Stimulated activated naive CD8-positive, alpha-beta T cell treated with anti-CD3 and anti-CD28 coated beads, Interleukin-15, Interleukin-2, amounts not matched to agents 100 ng/mL and 50 ng/mL, for 24 hours (primary cell): Measurements from ENCODE around the gene MAPK11.

Experiments
- H3K27ac Mint-ChIP-seq: one replicate; pipeline ENCODE4 v1.8.0; 2021; ENCODE audit warnings: mild to moderate bottlenecking, mixed read lengths
- H3K27me3 Mint-ChIP-seq: one replicate; pipeline ENCODE4 v1.8.0; 2021; ENCODE audit warnings: mixed read lengths
- H3K36me3 Mint-ChIP-seq: one replicate; pipeline ENCODE4 v1.8.0; 2021; ENCODE audit warnings: low read depth, mixed read lengths
- H3K4me1 Mint-ChIP-seq: one replicate; pipeline ENCODE4 v1.8.0; 2021; ENCODE audit warnings: low read depth, mixed read lengths
- H3K4me3 Mint-ChIP-seq: one replicate; pipeline ENCODE4 v1.8.0; 2021; ENCODE audit warnings: mild to moderate bottlenecking, mixed read lengths
- H3K9me3 Mint-ChIP-seq: one replicate; pipeline ENCODE4 v1.8.0; 2021; ENCODE audit warnings: mixed read lengths

The MAPK11 gene

GRCh38 chr22:50269970-50270665 is at the start of gene MAPK11:
Gene MAPK11 (minus strand): TSS chr22:50270380. CDS start chr22:50270292, 88 bp downstream.
- Mint-ChIP-seq H3K27me3 (peaks cover 4% of the 10 kb centered on the region), H3K4me1 (peaks cover 17% of the 10 kb centered on the region), H3K4me3 (peak within 1 kb of the TSS; percentile 70), H3K36me3 (no peaks in the 10 kb centered on the region), H3K9me3 (no peaks in the 10 kb centered on the region), H3K27ac (no peak within 1 kb of the TSS)

GRCh38 chr22:50319503-50319951 is 49.3 kb upstream of the MAPK11 start:
- Mint-ChIP-seq H3K27me3 (no peaks in the 10 kb centered on the region), H3K4me3 (no peak overlapping the region), H3K36me3 (no peaks in the 10 kb centered on the region), H3K4me1 (peaks cover 9% of the 10 kb centered on the region), H3K27ac (no peak overlapping the region), H3K9me3 (no peaks in the 10 kb centered on the region)

DNA sequence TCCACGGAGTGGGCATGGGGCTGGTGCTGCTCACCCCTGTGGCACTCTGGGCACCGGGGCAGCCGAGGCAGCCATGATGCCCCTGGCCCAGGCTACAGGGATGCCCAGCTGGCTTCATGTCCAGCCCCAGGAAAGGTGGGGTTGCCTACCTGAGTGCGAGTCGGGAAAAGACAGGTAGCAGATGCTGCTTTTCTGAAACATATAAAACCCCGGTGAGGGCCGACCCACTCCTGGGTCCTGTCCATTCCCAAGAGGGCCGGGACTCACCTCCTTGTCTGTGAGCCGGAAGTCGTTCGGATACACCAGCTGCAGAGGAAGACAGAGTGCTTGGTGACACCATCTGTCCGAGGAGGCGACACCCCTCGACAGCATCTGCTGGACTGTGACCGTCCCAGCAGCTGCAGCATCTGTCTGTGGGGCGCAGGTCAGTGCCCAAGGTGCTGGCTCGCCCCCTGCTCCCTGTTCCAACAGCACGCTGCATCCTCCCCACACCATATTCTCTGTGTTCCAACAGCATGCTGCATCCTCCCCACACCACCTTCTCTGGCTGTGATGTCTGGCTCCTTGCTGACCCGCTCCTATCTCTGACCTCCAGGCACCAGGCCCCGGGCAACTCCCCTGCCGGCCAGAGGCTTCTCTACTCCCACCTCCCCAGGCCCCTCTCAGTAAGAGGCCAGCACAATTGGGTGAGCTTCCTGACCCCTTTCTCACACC is 48.7 kb upstream of the MAPK11 start:
- Mint-ChIP-seq H3K27ac (no peak overlapping the region), H3K9me3 (no peaks in the 10 kb centered on the region), H3K4me1 (peaks cover 15% of the 10 kb centered on the region), H3K36me3 (no peaks in the 10 kb centered on the region), H3K4me3 (no peak overlapping the region), H3K27me3 (no peaks in the 10 kb centered on the region)

GRCh38 chr22:50318356-50318697 is 48.1 kb upstream of the MAPK11 start:
- Mint-ChIP-seq H3K4me1 (peaks cover 18% of the 10 kb centered on the region), H3K36me3 (no peaks in the 10 kb centered on the region), H3K27ac (no peak overlapping the region)

DNA sequence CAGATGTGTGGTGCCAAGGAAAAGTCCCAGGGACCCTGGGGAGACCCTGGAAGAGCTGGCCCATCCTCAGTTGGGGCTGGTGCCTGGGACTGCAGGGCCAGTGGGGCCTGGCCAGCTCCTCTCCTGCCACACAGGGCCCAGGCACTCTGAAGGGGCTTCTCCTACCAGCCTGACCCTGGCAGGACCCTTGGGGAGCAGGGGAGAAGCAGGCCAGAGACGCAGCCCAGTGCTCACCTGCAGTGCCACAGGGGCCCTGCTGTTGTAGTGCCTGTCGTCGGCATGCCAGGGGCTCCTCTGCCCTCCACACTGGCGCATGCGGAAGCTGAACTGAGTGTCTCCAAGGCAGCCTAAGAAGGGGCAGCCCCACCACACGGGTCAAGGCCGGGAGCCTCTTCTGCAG is 47.5 kb upstream of the MAPK11 start:
- Mint-ChIP-seq H3K4me1 (peaks cover 18% of the 10 kb centered on the region), H3K36me3 (no peaks in the 10 kb centered on the region), H3K4me3 (no peak overlapping the region), H3K9me3 (no peaks in the 10 kb centered on the region), H3K27ac (no peak overlapping the region), H3K27me3 (no peaks in the 10 kb centered on the region)

More at GRCh38 chr22:50318356-50318697, 48.1 kb upstream of the MAPK11 start:
- H3K27me3 Mint-ChIP-seq = no peaks in the 10 kb centered on the region
- H3K9me3 Mint-ChIP-seq = no peaks in the 10 kb centered on the region
- no peak overlapping the region for H3K4me3 Mint-ChIP-seq

DNA sequence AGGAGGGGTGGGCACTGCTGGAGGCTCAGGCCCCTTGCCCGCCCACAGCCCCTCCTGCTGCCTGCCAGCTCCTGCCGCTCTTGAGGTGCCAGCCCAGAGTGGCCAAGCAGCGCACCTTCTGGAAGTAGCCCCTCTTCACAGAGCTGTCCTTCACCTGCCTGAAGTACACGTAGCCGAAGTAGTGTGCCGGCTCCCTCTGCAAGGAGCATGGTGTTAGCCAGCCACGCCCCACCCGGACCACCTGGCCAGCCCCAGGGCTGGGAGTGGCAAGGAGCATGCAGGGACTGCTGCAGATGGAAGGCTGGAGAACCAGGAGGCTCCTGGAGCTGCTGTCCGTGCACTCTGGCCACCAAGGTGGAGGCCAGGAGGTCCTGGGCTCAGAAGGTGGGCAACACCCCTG is 47.0 kb upstream of the MAPK11 start:
- peaks cover 18% of the 10 kb centered on the region for H3K4me1 Mint-ChIP-seq
- no peaks in the 10 kb centered on the region for H3K36me3 Mint-ChIP-seq
- H3K27me3 Mint-ChIP-seq = no peaks in the 10 kb centered on the region
- no peak overlapping the region for H3K4me3 Mint-ChIP-seq
- no peaks in the 10 kb centered on the region for H3K9me3 Mint-ChIP-seq
- H3K27ac Mint-ChIP-seq = no peak overlapping the region

- Mint-ChIP-seq H3K4me3 (no peak overlapping the region), H3K36me3 (no peaks in the 10 kb centered on the region), H3K27me3 (no peaks in the 10 kb centered on the region), H3K27ac (no peak overlapping the region), H3K4me1 (peaks cover 18% of the 10 kb centered on the region), H3K9me3 (no peaks in the 10 kb centered on the region)
Measured at GRCh38 chr22:50316114-50317065, 46.2 kb upstream of the MAPK11 start.

- Mint-ChIP-seq H3K4me3 (no peak overlapping the region), H3K36me3 (no peaks in the 10 kb centered on the region), H3K4me1 (peaks cover 18% of the 10 kb centered on the region), H3K9me3 (no peaks in the 10 kb centered on the region), H3K27me3 (no peaks in the 10 kb centered on the region), H3K27ac (no peak overlapping the region)
Measured at GRCh38 chr22:50315289-50316113, 45.3 kb upstream of the MAPK11 start.

DNA sequence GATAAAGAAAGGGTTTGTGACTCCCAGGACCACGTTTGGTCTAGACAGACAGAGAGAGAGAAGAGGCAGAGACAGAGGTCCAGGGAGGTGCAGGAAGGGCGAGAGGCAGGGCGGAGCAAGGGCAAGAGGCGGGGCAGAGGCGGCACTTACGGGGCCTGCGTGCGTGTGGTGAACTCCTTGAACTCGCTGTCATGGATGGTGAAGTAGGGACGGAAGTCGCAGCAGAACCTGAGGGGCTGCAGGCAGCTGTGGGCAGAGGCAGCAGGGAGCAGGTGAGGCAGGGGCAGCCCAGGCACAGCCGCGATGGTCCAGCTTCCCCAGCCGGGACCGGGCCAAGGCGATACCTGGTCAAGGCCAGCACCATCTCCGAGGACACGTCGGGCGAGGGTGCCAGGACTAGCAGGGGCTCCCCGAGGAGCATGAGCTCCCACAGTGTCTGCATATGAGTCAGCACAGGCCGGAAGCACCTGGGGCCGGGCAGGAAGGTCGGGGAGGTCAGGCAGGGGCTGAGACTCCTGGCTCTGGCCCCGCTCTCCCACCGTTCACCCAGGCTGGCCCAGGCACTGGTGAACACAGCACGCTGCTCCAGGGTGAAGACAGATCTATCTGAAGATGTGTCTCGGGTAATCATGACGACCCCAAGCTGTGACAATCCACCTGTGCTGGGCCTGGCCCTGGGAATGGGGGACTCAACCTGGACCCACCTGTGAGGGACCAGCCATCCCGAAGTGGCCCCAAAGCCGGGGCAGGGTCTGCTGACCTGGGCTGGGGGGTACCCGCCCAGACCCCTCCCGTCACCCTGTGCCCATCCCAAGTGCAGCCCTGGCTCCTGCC is 44.5 kb upstream of the MAPK11 start:
- H3K9me3 Mint-ChIP-seq = no peaks in the 10 kb centered on the region
- H3K36me3 Mint-ChIP-seq = no peaks in the 10 kb centered on the region
- H3K27me3 Mint-ChIP-seq = no peaks in the 10 kb centered on the region
- peak overlapping the region; percentile 83 for H3K4me3 Mint-ChIP-seq
- peaks cover 18% of the 10 kb centered on the region for H3K4me1 Mint-ChIP-seq
- peak overlapping the region; percentile 82 for H3K27ac Mint-ChIP-seq

DNA sequence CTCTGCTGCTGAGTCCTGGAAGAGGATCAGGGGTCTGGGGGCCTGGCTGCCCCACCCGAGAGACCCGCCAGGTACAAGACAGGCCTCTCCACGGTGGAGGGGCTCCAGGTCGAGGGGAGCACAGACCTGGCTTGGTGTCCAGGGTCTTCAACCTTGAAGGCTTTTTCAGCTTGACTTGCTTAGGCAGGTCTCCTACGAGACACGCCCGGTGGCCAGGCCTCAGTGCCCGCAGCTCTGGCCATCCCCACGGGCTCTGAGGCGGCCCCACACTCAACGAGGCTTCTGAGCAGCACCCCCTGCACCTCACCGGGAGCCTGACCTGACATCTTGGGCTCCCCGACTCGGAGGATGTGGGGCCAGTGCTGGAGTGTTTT is 43.9 kb upstream of the MAPK11 start:
- H3K4me1 Mint-ChIP-seq = peaks cover 18% of the 10 kb centered on the region
- H3K9me3 Mint-ChIP-seq = no peaks in the 10 kb centered on the region
- H3K27ac Mint-ChIP-seq = peak overlapping the region; percentile 82
- H3K36me3 Mint-ChIP-seq = no peaks in the 10 kb centered on the region
- H3K27me3 Mint-ChIP-seq = no peaks in the 10 kb centered on the region
- peak overlapping the region; percentile 83 for H3K4me3 Mint-ChIP-seq

DNA sequence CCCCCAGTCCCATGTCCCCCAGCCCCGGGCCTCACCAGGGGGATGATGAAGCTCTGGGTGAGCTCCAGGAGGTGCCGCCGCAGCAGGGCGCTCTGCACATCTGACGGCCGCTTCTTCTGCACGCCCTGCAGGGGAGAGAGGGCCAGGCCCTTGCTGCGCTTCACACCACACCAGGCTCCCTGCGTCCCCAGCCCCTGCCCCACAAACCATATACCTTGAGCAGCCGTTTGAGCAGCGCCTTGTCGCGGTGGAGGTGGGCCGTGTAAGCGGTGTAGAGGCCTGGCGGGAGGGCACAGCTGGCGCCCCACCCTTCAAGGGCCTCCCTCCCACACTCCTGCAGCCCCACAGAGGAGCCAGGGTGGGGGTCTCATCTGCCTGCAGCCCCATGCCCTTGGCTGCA is 43.4 kb upstream of the MAPK11 start:
- peak overlapping the region; percentile 83 for H3K4me3 Mint-ChIP-seq
- no peaks in the 10 kb centered on the region for H3K36me3 Mint-ChIP-seq
- no peaks in the 10 kb centered on the region for H3K9me3 Mint-ChIP-seq
- H3K4me1 Mint-ChIP-seq = peaks cover 21% of the 10 kb centered on the region
- no peak overlapping the region for H3K27ac Mint-ChIP-seq
- no peaks in the 10 kb centered on the region for H3K27me3 Mint-ChIP-seq

GRCh38 chr22:50313021-50313420 is 42.8 kb upstream of the MAPK11 start:
- Mint-ChIP-seq H3K36me3 (no peaks in the 10 kb centered on the region), H3K9me3 (no peaks in the 10 kb centered on the region), H3K27ac (no peak overlapping the region), H3K4me3 (no peak overlapping the region), H3K4me1 (peaks cover 23% of the 10 kb centered on the region), H3K27me3 (no peaks in the 10 kb centered on the region)

DNA sequence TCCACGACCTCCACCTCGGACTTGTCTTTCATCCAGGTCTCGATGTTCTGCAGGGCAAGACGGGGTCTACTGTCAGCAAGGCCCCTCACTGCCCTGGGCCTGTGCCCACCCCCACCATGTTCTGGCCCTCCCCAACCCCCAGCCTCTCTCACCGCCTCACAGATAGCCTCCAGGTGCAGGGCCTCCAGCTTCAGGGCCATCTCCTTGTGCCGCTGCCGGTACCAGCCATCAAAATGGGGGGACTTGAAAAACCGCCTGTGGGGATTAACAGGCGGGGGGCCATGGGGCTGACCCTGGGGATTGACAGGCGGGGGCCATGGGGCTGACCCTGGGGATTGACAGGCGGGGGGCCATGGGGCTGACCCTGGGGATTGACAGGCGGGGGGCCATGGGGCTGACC is 42.2 kb upstream of the MAPK11 start:
- no peaks in the 10 kb centered on the region for H3K9me3 Mint-ChIP-seq
- no peak overlapping the region for H3K4me3 Mint-ChIP-seq
- H3K27me3 Mint-ChIP-seq = no peaks in the 10 kb centered on the region
- H3K27ac Mint-ChIP-seq = no peak overlapping the region
- peaks cover 23% of the 10 kb centered on the region for H3K4me1 Mint-ChIP-seq
- H3K36me3 Mint-ChIP-seq = no peaks in the 10 kb centered on the region
